K562 (cell line): Measurements from ENCODE around the gene ENPP7. TPM values are rescaled to one million over a fixed set of nuclear protein-coding genes. Genes with fewer than 3 reads are reported as not detected.
A peak's percentile ranks its signal among the peaks of the same experiment; 100 is the strongest.

ENCODE experiments used
- ATAC-seq: fragments of 200-7000 bp; cut with Tn5 transposase; 3 replicates; pipeline ENCODE4 v1.9.1; 2020; ENCODE audit warnings: moderate library complexity
- BruUV-seq: library from RNA; stranded (reverse); fragments of 400-500 nt; replicated peaks from 2 replicates; lab custom pipeline; 2021; lab: Mats Ljungman, UMichigan
- CTCF ChIA-PET: fragments of 300-600 bp; formaldehyde crosslinking; extraction: SDS; loops from one replicate; lab custom pipeline; 2021; ENCODE audit warnings: low intra/inter-chr PET ratio; lab: Yijun Ruan, JAX
- POLR2A ChIA-PET: fragments of 300-600, 350-650 bp; sonication (Branson Sonifier 250); formaldehyde crosslinking; extraction: SDS; loops from one replicate; lab custom pipeline; 2021; ENCODE audit warnings: antibody characterized with exemption, inconsistent platforms; lab: Yijun Ruan, JAX
- DNase-seq, 4 experiments: peaks; one replicate each; pipeline versions ENCODE4 v3.0.0 to v3.0.0-alpha.2; 2011 to 2018; ENCODE audit warnings: low spot score in 3 of 4, mixed read lengths in 3 of 4; ENCODE audit errors: extremely low read depth in 1 of 4
- FAIRE-seq: peaks from 2 replicates; lab custom pipeline; 2011; peaks lifted over from hg19 to GRCh38; lab: Jason Lieb, UNC
- H2AFZ ChIP-seq: 2 replicates; pipeline ENCODE4 v1.6.0; 2011; ENCODE audit warnings: low read depth, low read length, control low read depth, inconsistent platforms
- H3K27ac ChIP-seq: fragments of 200-600 bp; 3 replicates; pipeline ENCODE4 v1.8.0; 2011; ENCODE audit warnings: low read depth, mild to moderate bottlenecking, control low read depth, inconsistent platforms, low read length, moderate library complexity, mixed read lengths; ENCODE audit errors: extremely low read depth
- H3K27me3 ChIP-seq, 2 experiments: fragments of 300-600 bp in 1 of 2; 2 replicates in 1 of 2; 3 replicates in 1 of 2; pipeline versions ENCODE4 v1.6.0 to v1.8.0; 2011; ENCODE audit warnings: inconsistent platforms in 2 of 2, low read length in 2 of 2, mild to moderate bottlenecking in 1 of 2, mixed read lengths in 1 of 2, moderate library complexity in 1 of 2; ENCODE audit not compliant: control insufficient read depth in 2 of 2, insufficient read depth in 2 of 2
- H3K36me3 ChIP-seq: fragments of 300-600 bp; 3 replicates; pipeline ENCODE4 v1.8.0; 2011; ENCODE audit warnings: mild to moderate bottlenecking, low read length, inconsistent platforms; ENCODE audit not compliant: control insufficient read depth, insufficient read depth
- H3K4me1 ChIP-seq, 2 experiments: fragments of 200-600 bp in 1 of 2; replicated peaks in 1 of 2; 2 replicates in 1 of 2; 3 replicates in 1 of 2; pipeline versions ENCODE4 v1.5.1 to v1.8.0; 2011; ENCODE audit warnings: inconsistent platforms in 2 of 2, low read length in 2 of 2, mild to moderate bottlenecking in 1 of 2, mixed read lengths in 1 of 2, moderate library complexity in 1 of 2; ENCODE audit not compliant: control insufficient read depth in 2 of 2, insufficient read depth in 2 of 2
- H3K4me2 ChIP-seq: 2 replicates; pipeline ENCODE4 v1.6.1; 2011; ENCODE audit warnings: low read length, control low read depth, inconsistent platforms, mixed read lengths; ENCODE audit not compliant: insufficient read depth
- H3K4me3 ChIP-seq: fragments of 200-600 bp; sonication (generic), shearing (Covaris generic); 2 replicates; pipeline ENCODE4 v1.5.1; 2016; ENCODE audit warnings: control low read depth, inconsistent platforms
- H3K79me2 ChIP-seq: fragments of 200-600 bp; 3 replicates; pipeline ENCODE4 v1.8.0; 2011; ENCODE audit warnings: low read length, inconsistent platforms; ENCODE audit not compliant: control insufficient read depth, insufficient read depth
- H3K9ac ChIP-seq, 2 experiments: 2 replicates each; pipeline versions ENCODE4 v1.6.0 to v1.6.1; 2011; ENCODE audit warnings: low read depth in 2 of 2, low read length in 2 of 2, control low read depth in 1 of 2, inconsistent platforms in 1 of 2, mild to moderate bottlenecking in 1 of 2, mixed read lengths in 1 of 2; ENCODE audit not compliant: insufficient read depth in 1 of 2
- H3K9me1 ChIP-seq: one replicate; pipeline ENCODE4 v1.6.0; 2011; ENCODE audit warnings: inconsistent platforms, mild to moderate bottlenecking, low read length, moderate library complexity; ENCODE audit not compliant: control insufficient read depth, insufficient read depth
- H3K9me3 ChIP-seq: replicated peaks from 2 replicates; pipeline ENCODE4 v1.5.1; 2011; ENCODE audit warnings: low read depth, low read length, inconsistent platforms; ENCODE audit not compliant: control insufficient read depth, insufficient read depth
- H4K20me1 ChIP-seq: replicated peaks from 2 replicates; pipeline ENCODE4 v1.6.1; 2011; ENCODE audit warnings: low read length, inconsistent platforms, mixed read lengths; ENCODE audit not compliant: control insufficient read depth, insufficient read depth
- BCOR ChIP-seq: fragments of 450-650 bp; IDR thresholded peaks from 2 replicates; pipeline ENCODE4 v1.6.1; 2016
- CBX1 ChIP-seq: sonication (generic); IDR thresholded peaks from 2 replicates; pipeline ENCODE4 v1.6.1; 2016; ENCODE audit warnings: antibody characterized with exemption, low read depth, mild to moderate bottlenecking
- EGR1 ChIP-seq: fragments of 450-650 bp; conservative IDR thresholded peaks from 2 replicates; pipeline ENCODE4 v1.6.1; 2017; ENCODE audit warnings: mild to moderate bottlenecking
- ESRRB ChIP-seq: fragments of 250-450 bp; sonication (Bioruptor Pico); IDR thresholded peaks from 2 replicates; pipeline ENCODE4 v1.5.0; 2020; ENCODE audit warnings: mild to moderate bottlenecking, moderate library complexity, borderline replicate concordance
- ETS1 ChIP-seq: conservative IDR thresholded peaks from 2 replicates; pipeline ENCODE4 v1.6.1; 2011; ENCODE audit warnings: low read depth, mild to moderate bottlenecking, low read length; ENCODE audit not compliant: control insufficient read depth
- EZH2 ChIP-seq: IDR thresholded peaks from 2 replicates; pipeline ENCODE4 v1.6.1; 2012; ENCODE audit warnings: low read depth, mild to moderate bottlenecking, inconsistent platforms, low read length, borderline replicate concordance
- GATA2 ChIP-seq: sonication (generic); formaldehyde crosslinking; IDR thresholded peaks from 2 replicates; pipeline ENCODE4 v1.4.0; 2020; ENCODE audit warnings: mild to moderate bottlenecking, missing genetic modification reagents
- GATAD2B ChIP-seq: fragments of 450-650 bp; IDR thresholded peaks from 2 replicates; pipeline ENCODE4 v1.6.1; 2017; ENCODE audit warnings: mild to moderate bottlenecking, borderline replicate concordance
- HDAC1 ChIP-seq, 2 experiments: fragments of 450-650 bp; IDR thresholded peaks; 2 replicates each; pipeline ENCODE4 v1.6.1; 2016 to 2017; ENCODE audit warnings: inconsistent platforms in 1 of 2, mild to moderate bottlenecking in 1 of 2, moderate library complexity in 1 of 2
- HMG20A ChIP-seq: fragments of 450-650 bp; formaldehyde crosslinking; conservative IDR thresholded peaks from 2 replicates; pipeline ENCODE4 v1.4.0; 2020; ENCODE audit warnings: mild to moderate bottlenecking, mixed read lengths
- KDM1A ChIP-seq, 2 experiments: fragments of 450-650 bp; IDR thresholded peaks; 2 replicates each; pipeline ENCODE4 v1.6.1; 2016; ENCODE audit warnings: mild to moderate bottlenecking in 2 of 2
- KHSRP ChIP-seq: fragments of 450-650 bp; IDR thresholded peaks from 2 replicates; pipeline ENCODE4 v1.6.1; 2017
- SNIP1 ChIP-seq: fragments of 450-650 bp; IDR thresholded peaks from 2 replicates; pipeline ENCODE4 v1.7.1; 2017; ENCODE audit warnings: low read depth, mild to moderate bottlenecking
- U2AF1 ChIP-seq: fragments of 200-400 bp; formaldehyde crosslinking; optimal IDR thresholded peaks from 2 replicates; pipeline ENCODE3; 2017; ENCODE audit warnings: mild to moderate bottlenecking, low read depth, low read length, moderate library complexity
- ZNF174 ChIP-seq: fragments of 250-450 bp; sonication (Bioruptor Pico); IDR thresholded peaks from 2 replicates; pipeline ENCODE4 v1.4.0; 2020; ENCODE audit warnings: mild to moderate bottlenecking
- ZNF23 ChIP-seq: fragments of 250-450 bp; sonication (Bioruptor Pico); IDR thresholded peaks from 2 replicates; pipeline ENCODE4 v1.4.0; 2020; ENCODE audit warnings: mild to moderate bottlenecking
- ZNF3 ChIP-seq: fragments of 250-450 bp; sonication (Bioruptor Pico); IDR thresholded peaks from 2 replicates; pipeline ENCODE4 v1.5.0; 2021; ENCODE audit warnings: mild to moderate bottlenecking, moderate library complexity
- ZNF408 ChIP-seq: fragments of 250-450 bp; sonication (Bioruptor Pico); IDR thresholded peaks from 2 replicates; pipeline ENCODE4 v1.4.0; 2020; ENCODE audit warnings: low read depth, mild to moderate bottlenecking, moderate library complexity
- WGBS: fragments of 100-300 bp; shearing (Covaris generic); methylation state at CpG from one replicate; pipeline ENCODE4 v1.1.6; 2016; ENCODE audit warnings: low coverage, mixed read lengths; ENCODE audit not compliant: insufficient coverage; ENCODE audit errors: missing lambda C conversion rate; 5-methylcytosine and 5-hydroxymethylcytosine counted together
- in situ Hi-C: fragments of 300-500 bp; cut with MboI; formaldehyde crosslinking; loops from 4 replicates; pipeline ENCODE4 v1.15.0; 2018; ENCODE audit warnings: inconsistent platforms, mixed read lengths
- intact Hi-C: fragments of 100-400 bp; cut with micrococcal nuclease; formaldehyde crosslinking; loops from 2 replicates; pipeline ENCODE4 v1.14.2; 2022
- polyA plus RNA-seq, 8 experiments: library from polyadenylated mRNA; depleted of rRNA in 4 of 8; stranded (reverse) in 5 of 8; unstranded in 3 of 8; fragments of >200 nt; fragmentation: Nextera tagmentation in 2 of 8; fragmentation: Illumina TruSeq in 1 of 8; extraction: Ambion mirVana in 2 of 8; extraction: Trizol in 1 of 8; gene quantifications; 2 replicates each; pipeline versions ENCODE4 v1.2.1 to v1.2.3, GENCODE V29; 2011 to 2014; ENCODE audit warnings: inconsistent platforms in 1 of 8, missing spikeins in 1 of 8
- total RNA-seq, 7 experiments: library from RNA; depleted of rRNA in 6 of 7; stranded (reverse); fragments of >200 nt in 6 of 7; fragmentation: Illumina TruSeq in 2 of 7; extraction: Trizol in 2 of 7; gene quantifications; 2 replicates each; pipeline versions ENCODE4 v1.2.1 to v1.2.3, GENCODE V29; 2011 to 2021; ENCODE audit warnings: low replicate concordance in 1 of 7
- TF ChIP-seq, protein P1 (sequence below): sonication (generic); formaldehyde crosslinking; IDR thresholded peaks from 2 replicates; pipeline ENCODE4 v1.8.0; 2022; ENCODE audit warnings: mild to moderate bottlenecking, missing genetic modification reagents
- TF ChIP-seq, protein P2 (sequence below): fragments of 250-450 bp; sonication (Bioruptor Pico); IDR thresholded peaks from 2 replicates; pipeline ENCODE4 v1.4.0; 2020
- TF ChIP-seq, protein P3 (sequence below): sonication (generic); formaldehyde crosslinking; IDR thresholded peaks from 2 replicates; pipeline ENCODE4 v1.8.0; 2022; ENCODE audit warnings: missing genetic modification reagents, mild to moderate bottlenecking, borderline replicate concordance

The ENPP7 gene
- total and polyA plus RNA-seq, 9 of the 15 experiments (the other 6 are each of a cell fraction or from before 2014, with no cell fraction given): not detected

DNA sequence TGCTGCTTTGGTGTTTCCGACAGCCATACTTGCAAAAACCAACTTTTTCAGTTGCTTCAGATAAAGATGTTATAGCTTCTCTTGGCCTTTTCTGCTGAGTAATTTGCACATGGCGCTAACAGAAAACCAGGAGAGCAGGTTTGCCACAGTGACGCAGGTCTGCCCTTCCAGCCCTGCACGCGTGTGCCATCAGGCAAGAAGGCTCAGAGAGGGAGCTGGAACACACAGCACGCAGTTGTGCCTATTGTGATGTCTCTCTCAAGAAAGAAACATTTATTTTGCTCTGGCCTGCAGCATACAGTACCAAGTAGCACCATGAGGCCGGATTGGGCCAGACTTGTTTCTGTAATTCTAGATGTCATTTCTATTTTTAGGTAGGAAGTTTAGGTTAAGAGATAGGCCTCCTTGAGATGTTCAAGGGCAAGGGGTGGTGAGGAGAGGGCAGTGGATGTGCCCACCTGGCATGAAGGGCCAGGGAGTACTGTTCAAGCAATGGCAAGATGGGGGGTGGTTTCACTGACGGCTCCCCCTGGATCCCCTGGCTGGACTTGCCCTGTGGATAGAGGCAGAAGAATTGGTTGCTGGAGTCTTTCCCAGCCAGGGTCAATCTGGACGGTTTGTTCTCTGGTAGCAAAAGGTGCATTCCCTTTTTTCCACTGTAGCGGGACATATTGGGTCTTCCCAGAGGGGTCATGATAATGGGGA lies 49.1 kb downstream of the ENPP7 start:
- Histone ChIP-seq H4K20me1 (no peaks in the 10 kb centered on the region), H2AFZ (no peak overlapping the region), H3K27ac (no peak overlapping the region), H3K9me1 (no peaks in the 10 kb centered on the region), H3K9ac (peak overlapping the region; percentile 37 to 51; a peak in 2 of 4 replicates), H3K4me3 (no peak overlapping the region), H3K36me3 (peaks cover 52% of the 10 kb centered on the region), H3K27me3 (no peaks in the 10 kb centered on the region), H3K4me1 (peaks cover 23 to 50% of the 10 kb centered on the region in 2 experiments), H3K9me3 (no peaks in the 10 kb centered on the region), H3K79me2 (peaks cover 19% of the 10 kb centered on the region), H3K4me2 (peak overlapping the region; percentile 67; the same call in 1 of the 2 replicates)
- ATAC-seq (no peak), FAIRE-seq (peak; percentile 65), DNase-seq (no peak)
- ChIA-PET POLR2A (interaction anchor here (0.6 to 1.9 kb wide), 4 partner anchors 10 to 55 kb away, joined by 3 to 9 read pairs (median 4); partner anchors contain the start of gene CBX8), CTCF (interaction anchor here (0.6 kb wide), 1 partner anchor 12 kb away, joined by 3 read pairs; no protein-coding TSS in a partner anchor)
- WGBS: 90% methylated on average over 10 of the region's 10 CpGs
- no TSS peak for BruUV-seq
- in situ Hi-C loops (no loop called here), intact Hi-C loops (loop anchor here (5.0 kb wide), 1 partner anchor 38 kb away; no protein-coding TSS in a partner anchor)
- TF ChIP-seq SNIP1: no peak
- no peak for TF ChIP-seq EZH2
- peak; percentile 55 to 76; a peak in 3 of 4 replicates for TF ChIP-seq KDM1A (IDR thresholded peaks at IDR 0.05)
- TF ChIP-seq, protein P1, sequence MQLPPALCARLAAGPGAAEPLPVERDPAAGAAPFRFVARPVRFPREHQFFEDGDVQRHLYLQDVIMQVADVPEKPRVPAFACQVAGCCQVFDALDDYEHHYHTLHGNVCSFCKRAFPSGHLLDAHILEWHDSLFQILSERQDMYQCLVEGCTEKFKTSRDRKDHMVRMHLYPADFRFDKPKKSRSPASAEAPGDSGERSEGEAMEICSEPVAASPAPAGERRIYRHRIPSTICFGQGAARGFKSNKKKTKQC: no peak
- TF ChIP-seq BCOR: peak; percentile 81
- no peak for TF ChIP-seq ZNF408 (CRISPR knock-in tag)
- TF ChIP-seq, protein P2, sequence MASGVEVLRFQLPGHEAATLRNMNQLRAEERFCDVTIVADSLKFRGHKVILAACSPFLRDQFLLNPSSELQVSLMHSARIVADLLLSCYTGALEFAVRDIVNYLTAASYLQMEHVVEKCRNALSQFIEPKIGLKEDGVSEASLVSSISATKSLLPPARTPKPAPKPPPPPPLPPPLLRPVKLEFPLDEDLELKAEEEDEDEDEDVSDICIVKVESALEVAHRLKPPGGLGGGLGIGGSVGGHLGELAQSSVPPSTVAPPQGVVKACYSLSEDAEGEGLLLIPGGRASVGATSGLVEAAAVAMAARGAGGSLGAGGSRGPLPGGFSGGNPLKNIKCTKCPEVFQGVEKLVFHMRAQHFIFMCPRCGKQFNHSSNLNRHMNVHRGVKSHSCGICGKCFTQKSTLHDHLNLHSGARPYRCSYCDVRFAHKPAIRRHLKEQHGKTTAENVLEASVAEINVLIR (CRISPR knock-in tag): no peak
- TF ChIP-seq CBX1: peak; percentile 57; the same call in 1 of the 2 replicates
- no peak for TF ChIP-seq GATAD2B
- no peak for TF ChIP-seq KHSRP
- TF ChIP-seq, protein P3, sequence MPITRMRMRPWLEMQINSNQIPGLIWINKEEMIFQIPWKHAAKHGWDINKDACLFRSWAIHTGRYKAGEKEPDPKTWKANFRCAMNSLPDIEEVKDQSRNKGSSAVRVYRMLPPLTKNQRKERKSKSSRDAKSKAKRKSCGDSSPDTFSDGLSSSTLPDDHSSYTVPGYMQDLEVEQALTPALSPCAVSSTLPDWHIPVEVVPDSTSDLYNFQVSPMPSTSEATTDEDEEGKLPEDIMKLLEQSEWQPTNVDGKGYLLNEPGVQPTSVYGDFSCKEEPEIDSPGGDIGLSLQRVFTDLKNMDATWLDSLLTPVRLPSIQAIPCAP (CRISPR knock-in tag): no peak
- TF ChIP-seq HMG20A (CRISPR knock-in tag): no peak
- no peak for TF ChIP-seq U2AF1
- TF ChIP-seq GATA2 (CRISPR knock-in tag): no peak
- TF ChIP-seq ESRRB (CRISPR knock-in tag): no peak
- TF ChIP-seq ZNF23 (CRISPR knock-in tag): no peak
- no peak for TF ChIP-seq ETS1
- TF ChIP-seq ZNF3: no peak
- no peak for TF ChIP-seq EGR1
- TF ChIP-seq HDAC1 (IDR thresholded peaks at IDR 0.05): no peak
- no peak for TF ChIP-seq ZNF174 (CRISPR knock-in tag)
